ENCODE measurements around the gene JAK2.

The JAK2 gene

DNA sequence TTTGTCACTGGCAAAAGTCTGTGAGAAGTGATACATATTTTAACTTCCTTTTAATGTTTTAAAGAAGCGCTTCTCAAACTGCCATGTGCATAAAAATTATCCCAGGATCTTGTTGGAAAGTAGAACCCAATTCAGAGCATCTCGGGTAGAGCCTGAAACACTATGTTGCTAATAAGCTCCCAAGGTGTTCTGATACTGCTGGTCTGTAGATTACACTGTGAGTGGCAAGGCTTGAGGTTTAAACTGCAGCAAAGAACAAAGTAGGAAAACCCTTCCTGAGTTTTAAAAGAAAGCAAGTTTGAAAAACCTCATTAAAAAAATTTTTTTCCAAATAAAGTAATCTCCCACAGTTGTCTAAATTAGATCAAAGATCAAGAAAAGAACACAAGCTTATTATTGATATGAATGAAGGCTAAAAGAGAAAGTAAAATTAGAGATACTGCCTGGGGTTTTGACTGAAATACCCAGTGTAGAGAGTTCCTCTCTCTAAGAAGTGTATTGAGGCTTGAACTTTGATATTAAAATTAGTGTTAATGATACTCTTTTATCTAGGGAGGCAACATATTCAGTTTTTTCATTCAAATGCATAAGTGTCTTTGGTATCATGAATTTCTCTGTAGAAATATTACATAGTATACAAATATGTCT lies 19.8 kb upstream of the JAK2 start:
- H3K4me3 ChIP-seq (ENCODE audit: low read depth, low read length), result no peak overlapping the region
- TF ChIP-seq CTCF (IDR thresholded peaks at IDR 0.05; ENCODE audit: borderline replicate concordance, insufficient read depth, low read depth, low read length), result no peak

GRCh38 chr9:4967523-4967922 lies 17.5 kb upstream of the JAK2 start:
- H3K4me3 ChIP-seq (ENCODE audit: low read depth, low read length), result no peak overlapping the region
- TF ChIP-seq CTCF (IDR thresholded peaks at IDR 0.05; ENCODE audit: borderline replicate concordance, insufficient read depth, low read depth, low read length), result no peak

- no peak overlapping the region for H3K4me3 ChIP-seq (ENCODE audit: low read depth, low read length)
- TF ChIP-seq CTCF (IDR thresholded peaks at IDR 0.05; ENCODE audit: borderline replicate concordance, insufficient read depth, low read depth, low read length), result no peak
Observed at GRCh38 chr9:4969130-4969529, 15.9 kb upstream of the JAK2 start.

- peak overlapping the region; percentile 31 for H3K4me3 ChIP-seq (ENCODE audit: low read depth, low read length)
Observed at GRCh38 chr9:4970970-4971641, 14.0 kb upstream of the JAK2 start.

GRCh38 chr9:4973246-4973645 lies 11.8 kb upstream of the JAK2 start:
- no peak overlapping the region for H3K4me3 ChIP-seq (ENCODE audit: low read depth, low read length)
- no peak for TF ChIP-seq CTCF (IDR thresholded peaks at IDR 0.05; ENCODE audit: borderline replicate concordance, insufficient read depth, low read depth, low read length)

More at GRCh38 chr9:4970970-4971641, 14.0 kb upstream of the JAK2 start:
- TF ChIP-seq CTCF (IDR thresholded peaks at IDR 0.05; ENCODE audit: borderline replicate concordance, insufficient read depth, low read depth, low read length), result no peak

GRCh38 chr9:4973902-4974301 lies 11.2 kb upstream of the JAK2 start:
- no peak overlapping the region for H3K4me3 ChIP-seq (ENCODE audit: low read depth, low read length)
- no peak for TF ChIP-seq CTCF (IDR thresholded peaks at IDR 0.05; ENCODE audit: borderline replicate concordance, insufficient read depth, low read depth, low read length)

DNA sequence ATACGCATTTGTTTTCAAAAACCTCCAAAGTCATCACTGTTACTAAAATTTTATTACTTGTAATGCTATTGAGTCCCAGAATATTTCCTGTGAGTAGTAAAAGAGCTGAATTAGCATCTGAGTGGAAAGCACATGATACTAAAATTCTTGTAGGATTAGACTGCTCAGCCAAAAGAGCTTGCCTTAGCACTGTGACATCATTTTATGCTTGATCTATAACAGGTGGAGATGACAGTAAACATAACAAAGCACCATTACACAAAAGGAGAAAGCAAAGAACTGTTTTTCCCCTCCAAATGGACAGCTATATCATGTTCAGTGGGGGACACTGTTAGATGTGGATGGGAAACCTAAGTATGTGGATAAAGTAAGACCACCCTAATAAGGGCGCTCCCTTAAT lies 5.8 kb upstream of the JAK2 start:
- no peak for TF ChIP-seq CTCF (IDR thresholded peaks at IDR 0.05; ENCODE audit: borderline replicate concordance, insufficient read depth, low read depth, low read length)
- no peak overlapping the region for H3K4me3 ChIP-seq (ENCODE audit: low read depth, low read length)

Data from GM12875 (cell line).